K562 (cell line): ENCODE results near the gene OBSL1. TPM values are rescaled to one million over a fixed set of nuclear protein-coding genes. Genes with fewer than 3 reads are reported as not detected.

Experiments used
- GABPB2 ChIP-seq: fragments of 250-450 bp; sonication (Bioruptor Pico); conservative IDR thresholded peaks from 2 replicates; pipeline ENCODE4 v1.5.1; 2021; ENCODE audit warnings: mild to moderate bottlenecking
- MAFG ChIP-seq: fragments of 450-650 bp; conservative IDR thresholded peaks from 2 replicates; pipeline ENCODE4 v1.6.1; 2016; ENCODE audit warnings: missing genetic modification characterization, missing compliant biosample characterization
- MEIS2 ChIP-seq: fragments of 450-650 bp; IDR thresholded peaks from 2 replicates; pipeline ENCODE4 v1.6.1; 2014; ENCODE audit warnings: mild to moderate bottlenecking; ENCODE audit not compliant: partially characterized antibody
- MTA2 ChIP-seq: fragments of 450-650 bp; IDR thresholded peaks from 2 replicates; pipeline ENCODE4 v1.6.1; 2016; ENCODE audit warnings: low read depth
- NR3C1 ChIP-seq: sonication (generic); formaldehyde crosslinking; IDR thresholded peaks from 2 replicates; pipeline ENCODE4 v1.8.1; 2022; ENCODE audit warnings: missing genetic modification reagents
- RBM17 ChIP-seq: fragments of 200-400 bp; formaldehyde crosslinking; IDR thresholded peaks from 2 replicates; pipeline ENCODE4 v1.6.1; 2017; ENCODE audit warnings: low read depth, mild to moderate bottlenecking, low read length, borderline replicate concordance
- SMARCB1 ChIP-seq: IDR thresholded peaks from 2 replicates; pipeline ENCODE4 v1.6.1; 2011; ENCODE audit warnings: improper control_type of control experiment, low read depth; ENCODE audit not compliant: insufficient read length
- TAF15 ChIP-seq: fragments of 200-400 bp; formaldehyde crosslinking; IDR thresholded peaks from 2 replicates; pipeline ENCODE4 v1.6.1; 2017; ENCODE audit warnings: mild to moderate bottlenecking, low read depth, low read length, moderate library complexity
- TCF7L2 ChIP-seq: fragments of 150-350 bp; IDR thresholded peaks from 2 replicates; pipeline ENCODE4 v1.6.1; 2016; ENCODE audit warnings: low read depth, mild to moderate bottlenecking, low read length, moderate library complexity
- TGIF2 ChIP-seq: sonication (generic); formaldehyde crosslinking; IDR thresholded peaks from 2 replicates; pipeline ENCODE4 v1.8.1; 2022; ENCODE audit warnings: mild to moderate bottlenecking, missing genetic modification reagents, moderate library complexity
- U2AF1 ChIP-seq: fragments of 200-400 bp; formaldehyde crosslinking; optimal IDR thresholded peaks from 2 replicates; pipeline ENCODE3; 2017; ENCODE audit warnings: mild to moderate bottlenecking, low read depth, low read length, moderate library complexity
- YY1 ChIP-seq, 3 experiments: IDR thresholded peaks; 2 replicates each; pipeline ENCODE4 v1.6.1; 2011; ENCODE audit warnings: low read length in 2 of 3, mild to moderate bottlenecking in 2 of 3, moderate library complexity in 2 of 3, borderline replicate concordance in 1 of 3, control low read depth in 1 of 3, low read depth in 1 of 3; ENCODE audit not compliant: insufficient read depth in 3 of 3, insufficient replicate concordance in 2 of 3, control insufficient read depth in 1 of 3, insufficient read length in 1 of 3; ENCODE audit errors: extremely low read depth in 1 of 3
- ZNF239 ChIP-seq: fragments of 250-450 bp; sonication (Bioruptor Pico); IDR thresholded peaks from 2 replicates; pipeline ENCODE4 v1.4.0; 2020; ENCODE audit warnings: mild to moderate bottlenecking
- ZNF445 ChIP-seq: fragments of 250-450 bp; sonication (Bioruptor Pico); IDR thresholded peaks from 2 replicates; pipeline ENCODE4 v1.4.0; 2020; ENCODE audit warnings: low read depth, mild to moderate bottlenecking, moderate library complexity
- polyA plus RNA-seq, 8 experiments: library from polyadenylated mRNA; depleted of rRNA in 4 of 8; stranded (reverse) in 5 of 8; unstranded in 3 of 8; fragments of >200 nt; fragmentation: Nextera tagmentation in 2 of 8; fragmentation: Illumina TruSeq in 1 of 8; extraction: Ambion mirVana in 2 of 8; extraction: Trizol in 1 of 8; gene quantifications; 2 replicates each; pipeline versions ENCODE4 v1.2.1 to v1.2.3, GENCODE V29; 2011 to 2014; ENCODE audit warnings: inconsistent platforms in 1 of 8, missing spikeins in 1 of 8
- total RNA-seq, 7 experiments: library from RNA; depleted of rRNA in 6 of 7; stranded (reverse); fragments of >200 nt in 6 of 7; fragmentation: Illumina TruSeq in 2 of 7; extraction: Trizol in 2 of 7; gene quantifications; 2 replicates each; pipeline versions ENCODE4 v1.2.1 to v1.2.3, GENCODE V29; 2011 to 2021; ENCODE audit warnings: low replicate concordance in 1 of 7
- TF ChIP-seq, protein P1 (sequence below): fragments of 250-450 bp; sonication (Bioruptor Pico); IDR thresholded peaks from 2 replicates; pipeline ENCODE4 v1.8.0; 2021; ENCODE audit warnings: mild to moderate bottlenecking, moderate library complexity
- TF ChIP-seq, protein P2 (sequence below): fragments of 200-600 bp; sonication (generic); IDR thresholded peaks from one replicate; pipeline ENCODE4 v1.6.1; 2012; ENCODE audit warnings: mild to moderate bottlenecking, low read depth, low read length, inconsistent platforms

Gene OBSL1
- total and polyA plus RNA-seq, 9 of the 15 experiments (the other 6 are each of a cell fraction or from before 2014, with no cell fraction given) = 1.2 to 26.6 (median 8.6) TPM

DNA sequence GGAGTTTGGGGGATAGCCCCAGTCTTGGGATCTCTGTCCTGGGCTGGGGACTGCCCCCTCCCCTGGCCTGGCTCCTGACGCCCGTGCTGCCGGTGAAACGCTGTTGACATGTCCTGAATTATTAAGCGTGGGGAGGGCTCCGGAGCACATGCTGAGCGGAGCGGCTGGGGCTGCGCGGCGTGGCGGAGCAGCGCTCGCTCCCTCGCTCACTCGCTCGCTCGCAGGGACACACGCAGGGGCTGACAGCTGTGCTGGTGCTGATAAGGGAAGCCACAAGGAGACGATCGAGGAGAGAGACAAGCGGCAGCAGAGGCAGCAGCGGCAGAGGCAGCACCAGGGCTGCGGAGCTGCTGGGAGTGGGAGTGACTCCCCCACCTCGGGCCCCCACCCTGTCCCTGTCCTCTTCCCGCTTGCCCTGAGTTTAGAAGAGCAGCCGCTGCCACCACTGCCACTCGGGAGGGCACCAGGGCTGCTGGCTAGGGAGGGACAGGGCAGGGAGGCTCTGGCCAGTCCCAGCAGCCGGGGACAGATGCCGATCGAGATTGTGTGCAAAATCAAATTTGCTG is 57.1 kb downstream of the OBSL1 start, which contains the start of gene ASIC4 (continued):
- TF ChIP-seq YY1 (IDR thresholded peaks at IDR 0.05; ENCODE audit: borderline replicate concordance in 1 of 3, control insufficient read depth in 1 of 3, extremely low read depth in 1 of 3, insufficient read depth in 3 of 3, insufficient read length in 1 of 3, insufficient replicate concordance in 2 of 3, low read depth in 1 of 3, low read length in 2 of 3) (peak in 1 of 3 experiments; percentile 44), MAFG (tag) (no peak), ZNF445 (CRISPR knock-in tag) (no peak), U2AF1 (no peak), NR3C1 (CRISPR knock-in tag) (no peak), TCF7L2 (no peak), TGIF2 (no peak), MTA2 (peak; percentile 92), MEIS2 (peak; percentile 94), TAF15 (no peak), RBM17 (no peak), ZNF239 (CRISPR knock-in tag) (peak; percentile 39; the same call in 1 of the 2 replicates), GABPB2 (no peak), SMARCB1 (no peak)
- TF ChIP-seq, protein P1, sequence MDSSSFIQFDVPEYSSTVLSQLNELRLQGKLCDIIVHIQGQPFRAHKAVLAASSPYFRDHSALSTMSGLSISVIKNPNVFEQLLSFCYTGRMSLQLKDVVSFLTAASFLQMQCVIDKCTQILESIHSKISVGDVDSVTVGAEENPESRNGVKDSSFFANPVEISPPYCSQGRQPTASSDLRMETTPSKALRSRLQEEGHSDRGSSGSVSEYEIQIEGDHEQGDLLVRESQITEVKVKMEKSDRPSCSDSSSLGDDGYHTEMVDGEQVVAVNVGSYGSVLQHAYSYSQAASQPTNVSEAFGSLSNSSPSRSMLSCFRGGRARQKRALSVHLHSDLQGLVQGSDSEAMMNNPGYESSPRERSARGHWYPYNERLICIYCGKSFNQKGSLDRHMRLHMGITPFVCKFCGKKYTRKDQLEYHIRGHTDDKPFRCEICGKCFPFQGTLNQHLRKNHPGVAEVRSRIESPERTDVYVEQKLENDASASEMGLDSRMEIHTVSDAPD (CRISPR knock-in tag) = no peak
- TF ChIP-seq, protein P2, sequence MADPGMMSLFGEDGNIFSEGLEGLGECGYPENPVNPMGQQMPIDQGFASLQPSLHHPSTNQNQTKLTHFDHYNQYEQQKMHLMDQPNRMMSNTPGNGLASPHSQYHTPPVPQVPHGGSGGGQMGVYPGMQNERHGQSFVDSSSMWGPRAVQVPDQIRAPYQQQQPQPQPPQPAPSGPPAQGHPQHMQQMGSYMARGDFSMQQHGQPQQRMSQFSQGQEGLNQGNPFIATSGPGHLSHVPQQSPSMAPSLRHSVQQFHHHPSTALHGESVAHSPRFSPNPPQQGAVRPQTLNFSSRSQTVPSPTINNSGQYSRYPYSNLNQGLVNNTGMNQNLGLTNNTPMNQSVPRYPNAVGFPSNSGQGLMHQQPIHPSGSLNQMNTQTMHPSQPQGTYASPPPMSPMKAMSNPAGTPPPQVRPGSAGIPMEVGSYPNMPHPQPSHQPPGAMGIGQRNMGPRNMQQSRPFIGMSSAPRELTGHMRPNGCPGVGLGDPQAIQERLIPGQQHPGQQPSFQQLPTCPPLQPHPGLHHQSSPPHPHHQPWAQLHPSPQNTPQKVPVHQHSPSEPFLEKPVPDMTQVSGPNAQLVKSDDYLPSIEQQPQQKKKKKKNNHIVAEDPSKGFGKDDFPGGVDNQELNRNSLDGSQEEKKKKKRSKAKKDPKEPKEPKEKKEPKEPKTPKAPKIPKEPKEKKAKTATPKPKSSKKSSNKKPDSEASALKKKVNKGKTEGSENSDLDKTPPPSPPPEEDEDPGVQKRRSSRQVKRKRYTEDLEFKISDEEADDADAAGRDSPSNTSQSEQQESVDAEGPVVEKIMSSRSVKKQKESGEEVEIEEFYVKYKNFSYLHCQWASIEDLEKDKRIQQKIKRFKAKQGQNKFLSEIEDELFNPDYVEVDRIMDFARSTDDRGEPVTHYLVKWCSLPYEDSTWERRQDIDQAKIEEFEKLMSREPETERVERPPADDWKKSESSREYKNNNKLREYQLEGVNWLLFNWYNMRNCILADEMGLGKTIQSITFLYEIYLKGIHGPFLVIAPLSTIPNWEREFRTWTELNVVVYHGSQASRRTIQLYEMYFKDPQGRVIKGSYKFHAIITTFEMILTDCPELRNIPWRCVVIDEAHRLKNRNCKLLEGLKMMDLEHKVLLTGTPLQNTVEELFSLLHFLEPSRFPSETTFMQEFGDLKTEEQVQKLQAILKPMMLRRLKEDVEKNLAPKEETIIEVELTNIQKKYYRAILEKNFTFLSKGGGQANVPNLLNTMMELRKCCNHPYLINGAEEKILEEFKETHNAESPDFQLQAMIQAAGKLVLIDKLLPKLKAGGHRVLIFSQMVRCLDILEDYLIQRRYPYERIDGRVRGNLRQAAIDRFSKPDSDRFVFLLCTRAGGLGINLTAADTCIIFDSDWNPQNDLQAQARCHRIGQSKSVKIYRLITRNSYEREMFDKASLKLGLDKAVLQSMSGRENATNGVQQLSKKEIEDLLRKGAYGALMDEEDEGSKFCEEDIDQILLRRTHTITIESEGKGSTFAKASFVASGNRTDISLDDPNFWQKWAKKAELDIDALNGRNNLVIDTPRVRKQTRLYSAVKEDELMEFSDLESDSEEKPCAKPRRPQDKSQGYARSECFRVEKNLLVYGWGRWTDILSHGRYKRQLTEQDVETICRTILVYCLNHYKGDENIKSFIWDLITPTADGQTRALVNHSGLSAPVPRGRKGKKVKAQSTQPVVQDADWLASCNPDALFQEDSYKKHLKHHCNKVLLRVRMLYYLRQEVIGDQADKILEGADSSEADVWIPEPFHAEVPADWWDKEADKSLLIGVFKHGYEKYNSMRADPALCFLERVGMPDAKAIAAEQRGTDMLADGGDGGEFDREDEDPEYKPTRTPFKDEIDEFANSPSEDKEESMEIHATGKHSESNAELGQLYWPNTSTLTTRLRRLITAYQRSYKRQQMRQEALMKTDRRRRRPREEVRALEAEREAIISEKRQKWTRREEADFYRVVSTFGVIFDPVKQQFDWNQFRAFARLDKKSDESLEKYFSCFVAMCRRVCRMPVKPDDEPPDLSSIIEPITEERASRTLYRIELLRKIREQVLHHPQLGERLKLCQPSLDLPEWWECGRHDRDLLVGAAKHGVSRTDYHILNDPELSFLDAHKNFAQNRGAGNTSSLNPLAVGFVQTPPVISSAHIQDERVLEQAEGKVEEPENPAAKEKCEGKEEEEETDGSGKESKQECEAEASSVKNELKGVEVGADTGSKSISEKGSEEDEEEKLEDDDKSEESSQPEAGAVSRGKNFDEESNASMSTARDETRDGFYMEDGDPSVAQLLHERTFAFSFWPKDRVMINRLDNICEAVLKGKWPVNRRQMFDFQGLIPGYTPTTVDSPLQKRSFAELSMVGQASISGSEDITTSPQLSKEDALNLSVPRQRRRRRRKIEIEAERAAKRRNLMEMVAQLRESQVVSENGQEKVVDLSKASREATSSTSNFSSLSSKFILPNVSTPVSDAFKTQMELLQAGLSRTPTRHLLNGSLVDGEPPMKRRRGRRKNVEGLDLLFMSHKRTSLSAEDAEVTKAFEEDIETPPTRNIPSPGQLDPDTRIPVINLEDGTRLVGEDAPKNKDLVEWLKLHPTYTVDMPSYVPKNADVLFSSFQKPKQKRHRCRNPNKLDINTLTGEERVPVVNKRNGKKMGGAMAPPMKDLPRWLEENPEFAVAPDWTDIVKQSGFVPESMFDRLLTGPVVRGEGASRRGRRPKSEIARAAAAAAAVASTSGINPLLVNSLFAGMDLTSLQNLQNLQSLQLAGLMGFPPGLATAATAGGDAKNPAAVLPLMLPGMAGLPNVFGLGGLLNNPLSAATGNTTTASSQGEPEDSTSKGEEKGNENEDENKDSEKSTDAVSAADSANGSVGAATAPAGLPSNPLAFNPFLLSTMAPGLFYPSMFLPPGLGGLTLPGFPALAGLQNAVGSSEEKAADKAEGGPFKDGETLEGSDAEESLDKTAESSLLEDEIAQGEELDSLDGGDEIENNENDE = no peak
